ENCODE results near the gene KLK12.

- TF ChIP-seq POLR2A (IDR thresholded peaks at IDR 0.05): no peak
- TF ChIP-seq CTCF (IDR thresholded peaks at IDR 0.05): no peak
- no peak for TF ChIP-seq EP300 (IDR thresholded peaks at IDR 0.05)
- no peak for TF ChIP-seq POLR2AphosphoS5 (IDR thresholded peaks at IDR 0.05)
Measured at GRCh38 chr19:51003316-51003715, 31.5 kb downstream of the KLK12 start.

All from gastroesophageal sphincter (tissue), 3 donors.